ENCODE measurements around the gene MLH1.
"Not testable (repeated sequence)": the region's sequence is repeated elsewhere in the genome, so short reads cannot be mapped to it uniquely, and the experiment has no call there.

The MLH1 gene

GRCh38 chr3:37029111-37029510 is 35.8 kb downstream of the MLH1 start:
- no peak overlapping the region for H3K4me3 ChIP-seq
- H3K27ac ChIP-seq: no peak overlapping the region

- H3K4me3 ChIP-seq: no peak overlapping the region
- H3K27ac ChIP-seq: peak overlapping the region in 5 of 21 experiments; percentile 18 to 70 (median 52)
These were observed 36.3 kb downstream of the MLH1 start for GRCh38 chr3:37029516-37030163.

- H3K4me3 ChIP-seq: no peak overlapping the region
- H3K27ac ChIP-seq: peak overlapping the region in 5 of 21 experiments; percentile 31 to 70 (median 52)
These were observed 37.3 kb downstream of the MLH1 start for GRCh38 chr3:37030588-37030987.

- Histone ChIP-seq H3K4me3 (no peak overlapping the region), H3K27ac (peak overlapping the region in 3 of 21 experiments; percentile 52 to 70 (median 64))
These were observed 37.9 kb downstream of the MLH1 start for GRCh38 chr3:37031096-37031682.

GRCh38 chr3:37032961-37033360 is 39.6 kb downstream of the MLH1 start:
- Histone ChIP-seq H3K27ac (no peak overlapping the region), H3K4me3 (no peak overlapping the region)

GRCh38 chr3:37037352-37037751 is 44.0 kb downstream of the MLH1 start:
- no peak overlapping the region for H3K27ac ChIP-seq

GRCh38 chr3:37039161-37039846 is 46.0 kb downstream of the MLH1 start:
- Histone ChIP-seq H3K4me3 (no peak overlapping the region), H3K27ac (no peak overlapping the region)

More at GRCh38 chr3:37037352-37037751, 44.0 kb downstream of the MLH1 start:
- H3K4me3 ChIP-seq: no peak overlapping the region

- no peak overlapping the region for H3K27ac ChIP-seq
- H3K4me3 ChIP-seq: no peak overlapping the region
These were observed 46.9 kb downstream of the MLH1 start for GRCh38 chr3:37040231-37040630.

GRCh38 chr3:37041546-37042195 is 48.4 kb downstream of the MLH1 start:
- no peak overlapping the region for H3K4me3 ChIP-seq
- no peak overlapping the region for H3K27ac ChIP-seq

- H3K27ac ChIP-seq, H3K4me3 ChIP-seq: not testable (repeated sequence)
These were observed 49.4 kb downstream of the MLH1 start for GRCh38 chr3:37042712-37043111.

- Histone ChIP-seq H3K27ac (peak overlapping the region in 1 of 21 experiments; percentile 1), H3K4me3 (no peak overlapping the region)
These were observed 57.0 kb downstream of the MLH1 start for GRCh38 chr3:37050282-37050681.

- H3K27ac ChIP-seq: peak overlapping the region in 2 of 21 experiments; percentile 48 to 64
- no peak overlapping the region for H3K4me3 ChIP-seq
These were observed 59.5 kb downstream of the MLH1 start for GRCh38 chr3:37052860-37053259.

- H3K27ac ChIP-seq: peak overlapping the region in 6 of 21 experiments; percentile 21 to 64 (median 46)
- no peak overlapping the region for H3K4me3 ChIP-seq
These were observed 60.0 kb downstream of the MLH1 start for GRCh38 chr3:37053337-37053736.

- H3K27ac ChIP-seq: peak overlapping the region in 8 of 21 experiments; percentile 21 to 64 (median 38)
- no peak overlapping the region for H3K4me3 ChIP-seq
These were observed 60.4 kb downstream of the MLH1 start for GRCh38 chr3:37053753-37054152.

GRCh38 chr3:37054370-37054769 is 61.1 kb downstream of the MLH1 start:
- peak overlapping the region in 6 of 21 experiments; percentile 21 to 64 (median 53) for H3K27ac ChIP-seq
- no peak overlapping the region for H3K4me3 ChIP-seq

- peak overlapping the region in 9 of 21 experiments; percentile 28 to 78 (median 38) for H3K27ac ChIP-seq
- not testable (repeated sequence) for H3K4me3 ChIP-seq
These were observed 61.8 kb downstream of the MLH1 start for GRCh38 chr3:37055077-37055476.

- H3K27ac ChIP-seq: peak overlapping the region in 3 of 21 experiments; percentile 1 to 25 (median 7)
- no peak overlapping the region for H3K4me3 ChIP-seq
These were observed 63.5 kb downstream of the MLH1 start for GRCh38 chr3:37056826-37057225.

GRCh38 chr3:37058117-37058516 is 64.8 kb downstream of the MLH1 start:
- H3K4me3 ChIP-seq: no peak overlapping the region
- no peak overlapping the region for H3K27ac ChIP-seq

- H3K4me3 ChIP-seq: no peak overlapping the region
- H3K27ac ChIP-seq: no peak overlapping the region
These were observed 71.4 kb downstream of the MLH1 start for GRCh38 chr3:37064747-37065146.

GRCh38 chr3:37067577-37067976 is 74.3 kb downstream of the MLH1 start:
- H3K4me3 ChIP-seq: no peak overlapping the region
- no peak overlapping the region for H3K27ac ChIP-seq
